Activated CD8-positive, alpha-beta memory T cell treated with anti-CD3 and anti-CD28 coated beads, Interleukin-2, amount 50 U/mL, for 4 hours (primary cell): ENCODE data around the gene JMJD1C.
A peak's percentile ranks its signal among the peaks of the same experiment; 100 is the strongest.

Source experiments
- DNase-seq: peaks from one replicate; pipeline ENCODE4 v3.0.0-alpha.2; 2020

Gene JMJD1C

GRCh38 chr10:63280386-63280785, 185.4 kb downstream of the JMJD1C start:
- no peak for DNase-seq

- no peak for DNase-seq
Measured at GRCh38 chr10:63275094-63275493, 190.7 kb downstream of the JMJD1C start.

- DNase-seq = no peak
Measured at GRCh38 chr10:63273577-63273976, 192.2 kb downstream of the JMJD1C start.

- peak; percentile 67 for DNase-seq
Measured at GRCh38 chr10:63268798-63269503, 196.8 kb downstream of the JMJD1C start.

GRCh38 chr10:63268149-63268797, 197.5 kb downstream of the JMJD1C start:
- DNase-seq = no peak

GRCh38 chr10:63267414-63268148, 198.2 kb downstream of the JMJD1C start:
- no peak for DNase-seq

GRCh38 chr10:63266391-63267316, 199.1 kb downstream of the JMJD1C start:
- no peak for DNase-seq

GRCh38 chr10:63265683-63266235, 200.0 kb downstream of the JMJD1C start:
- DNase-seq = no peak

GRCh38 chr10:63265222-63265617, 200.6 kb downstream of the JMJD1C start:
- DNase-seq = no peak

GRCh38 chr10:63264617-63265221, 201.1 kb downstream of the JMJD1C start:
- DNase-seq = no peak

- no peak for DNase-seq
Measured at GRCh38 chr10:63262430-63263073, 203.2 kb downstream of the JMJD1C start.

- no peak for DNase-seq
Measured at GRCh38 chr10:63261496-63261895, 204.3 kb downstream of the JMJD1C start.

- no peak for DNase-seq
Measured at GRCh38 chr10:63260860-63261251, 204.9 kb downstream of the JMJD1C start.

GRCh38 chr10:63260103-63260859, 205.5 kb downstream of the JMJD1C start:
- no peak for DNase-seq

- DNase-seq = no peak
Measured at GRCh38 chr10:63258920-63259678, 206.7 kb downstream of the JMJD1C start.

- no peak for DNase-seq
Measured at GRCh38 chr10:63257778-63258177, 208.0 kb downstream of the JMJD1C start.

- no peak for DNase-seq
Measured at GRCh38 chr10:63256009-63256773, 209.6 kb downstream of the JMJD1C start.

- no peak for DNase-seq
Measured at GRCh38 chr10:63255316-63255715, 210.5 kb downstream of the JMJD1C start.

GRCh38 chr10:63253040-63253439, 212.7 kb downstream of the JMJD1C start:
- DNase-seq = no peak
